ENCODE results near the gene NECTIN3. TPM values are rescaled to one million over a fixed set of nuclear protein-coding genes. Genes with fewer than 3 reads are reported as not detected.

NECTIN3 gene
- total RNA-seq, 3 donors from 2014 or later = 17.1 to 33.0 (median 19.7) TPM

DNA sequence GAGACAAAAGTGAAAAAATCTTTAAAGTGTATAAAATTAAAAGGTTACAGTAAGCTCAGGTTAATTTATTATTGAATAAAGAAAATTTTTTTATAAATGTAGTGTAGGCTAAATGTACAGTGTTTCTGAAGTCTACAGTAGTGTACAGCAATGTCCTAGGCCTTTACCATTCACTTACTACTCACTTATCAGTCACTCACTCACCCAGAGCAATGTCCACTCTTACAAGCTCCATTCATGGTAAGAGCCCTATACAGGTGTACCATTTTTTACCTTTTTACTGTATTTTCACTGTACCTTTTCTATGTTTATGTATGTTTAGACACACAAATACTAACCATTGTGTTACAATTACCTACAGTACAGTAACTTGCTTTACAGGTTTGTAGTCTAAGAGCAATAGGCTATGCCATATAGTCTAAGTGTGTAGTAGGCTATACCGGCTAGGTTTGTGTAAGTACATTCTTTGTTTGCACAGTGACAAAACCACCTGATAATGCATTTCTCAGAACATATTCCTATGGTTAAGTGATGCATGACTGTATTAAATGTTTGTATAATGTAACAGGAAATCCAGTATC is 38.1 kb upstream of the NECTIN3 start:
- Histone ChIP-seq H3K4me3 (no peak overlapping the region), H3K4me1 (no peaks in the 10 kb centered on the region), H3K9me3 (peaks cover 8 to 14% of the 10 kb centered on the region in 2 donors), H3K27ac (no peak overlapping the region), H3K36me3 (no peaks in the 10 kb centered on the region), H3K27me3 (no peaks in the 10 kb centered on the region)
- TF ChIP-seq CTCF (IDR thresholded peaks at IDR 0.05) (no peak), POLR2AphosphoS5 (IDR thresholded peaks at IDR 0.05) (no peak), POLR2A (IDR thresholded peaks at IDR 0.05) (no peak)
- intact Hi-C loops (cut with DNase I; ENCODE audit: low total_unique reads) = no loop called here
- no peak for DNase-seq (ENCODE audit: low spot score in 2 of 2)

- Histone ChIP-seq H3K9me3 (peaks cover 8 to 14% of the 10 kb centered on the region in 2 donors), H3K27ac (no peak overlapping the region), H3K27me3 (no peaks in the 10 kb centered on the region), H3K4me3 (no peak overlapping the region), H3K36me3 (no peaks in the 10 kb centered on the region), H3K4me1 (no peaks in the 10 kb centered on the region)
- no peak for DNase-seq (ENCODE audit: low spot score in 2 of 2)
- TF ChIP-seq POLR2A (IDR thresholded peaks at IDR 0.05) = no peak
- TF ChIP-seq CTCF (IDR thresholded peaks at IDR 0.05) = no peak
- no peak for TF ChIP-seq POLR2AphosphoS5 (IDR thresholded peaks at IDR 0.05)
- intact Hi-C loops (cut with DNase I; ENCODE audit: low total_unique reads) = no loop called here
These were observed 36.3 kb upstream of the NECTIN3 start for GRCh38 chr3:111035316-111035715.

DNA sequence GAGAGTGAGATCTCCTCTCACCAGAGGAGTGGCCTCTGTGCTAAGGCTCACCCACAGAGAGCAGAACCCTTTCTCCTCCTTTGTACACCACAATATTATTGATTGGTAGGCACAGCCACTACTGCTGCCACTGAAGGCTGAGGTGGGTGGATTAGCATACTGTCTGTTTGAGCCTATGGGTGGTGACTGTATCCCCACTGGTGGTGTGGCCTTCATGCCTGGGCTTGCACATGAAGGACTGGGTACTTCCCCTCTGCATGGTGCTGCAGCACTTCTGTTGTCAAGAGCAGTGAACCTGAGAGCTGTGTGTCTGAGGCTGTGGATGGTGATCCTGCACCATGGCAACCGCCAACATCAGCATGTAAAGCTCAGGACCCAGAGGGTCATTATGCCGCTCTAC is 35.7 kb upstream of the NECTIN3 start:
- DNase-seq (ENCODE audit: low spot score in 2 of 2) = no peak
- no peak overlapping the region for H3K4me3 ChIP-seq
- no peaks in the 10 kb centered on the region for H3K4me1 ChIP-seq
- H3K27me3 ChIP-seq = no peaks in the 10 kb centered on the region
- intact Hi-C loops (cut with DNase I; ENCODE audit: low total_unique reads) = no loop called here
- H3K27ac ChIP-seq = no peak overlapping the region
- H3K9me3 ChIP-seq = peaks cover 8 to 14% of the 10 kb centered on the region in 2 donors
- H3K36me3 ChIP-seq = no peaks in the 10 kb centered on the region
- no peak for TF ChIP-seq POLR2A (IDR thresholded peaks at IDR 0.05)
- no peak for TF ChIP-seq CTCF (IDR thresholded peaks at IDR 0.05)
- no peak for TF ChIP-seq POLR2AphosphoS5 (IDR thresholded peaks at IDR 0.05)

DNA sequence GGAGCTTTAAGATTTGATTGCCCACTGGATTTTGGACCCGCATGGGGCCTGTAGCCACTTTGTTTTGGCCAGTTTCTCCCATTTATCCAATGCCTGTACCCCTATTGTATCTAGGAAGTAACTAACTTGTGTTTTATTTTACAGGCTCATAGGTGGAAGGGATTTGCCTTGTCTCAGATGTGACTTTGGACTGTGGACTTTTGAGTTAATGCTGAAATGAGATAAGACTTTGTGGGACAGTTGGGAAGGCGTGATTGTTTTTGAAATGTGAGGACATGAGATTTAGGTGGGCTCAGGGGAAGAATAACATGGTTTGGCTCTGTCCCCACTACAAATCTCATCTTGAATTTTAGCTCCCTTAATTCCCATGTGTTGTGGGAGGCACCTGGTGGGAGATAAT is 30.7 kb upstream of the NECTIN3 start:
- intact Hi-C loops (cut with DNase I; ENCODE audit: low total_unique reads) = no loop called here
- H3K4me3 ChIP-seq = no peak overlapping the region
- no peaks in the 10 kb centered on the region for H3K36me3 ChIP-seq
- TF ChIP-seq CTCF (IDR thresholded peaks at IDR 0.05) = no peak
- TF ChIP-seq POLR2A (IDR thresholded peaks at IDR 0.05) = no peak
- TF ChIP-seq POLR2AphosphoS5 (IDR thresholded peaks at IDR 0.05) = no peak
- no peaks in the 10 kb centered on the region for H3K27me3 ChIP-seq
- H3K9me3 ChIP-seq = peaks cover 5 to 14% of the 10 kb centered on the region in 2 donors
- H3K27ac ChIP-seq = no peak overlapping the region
- no peak for DNase-seq (ENCODE audit: low spot score in 2 of 2)
- H3K4me1 ChIP-seq = no peaks in the 10 kb centered on the region

- intact Hi-C loops (cut with DNase I; ENCODE audit: low total_unique reads) = no loop called here
- H3K27me3 ChIP-seq = no peaks in the 10 kb centered on the region
- TF ChIP-seq POLR2A (IDR thresholded peaks at IDR 0.05) = no peak
- TF ChIP-seq POLR2AphosphoS5 (IDR thresholded peaks at IDR 0.05) = no peak
- no peak for TF ChIP-seq CTCF (IDR thresholded peaks at IDR 0.05)
- H3K4me1 ChIP-seq = no peaks in the 10 kb centered on the region
- H3K9me3 ChIP-seq = no peaks in the 10 kb centered on the region
- DNase-seq (ENCODE audit: low spot score in 2 of 2) = no peak
- H3K36me3 ChIP-seq = no peaks in the 10 kb centered on the region
- H3K27ac ChIP-seq = no peak overlapping the region
- H3K4me3 ChIP-seq = no peak overlapping the region
These were observed 26.1 kb upstream of the NECTIN3 start for GRCh38 chr3:111045564-111045963.

Measured in breast epithelium (tissue), 4 donors.